ENCODE measurements around the gene NUP210L.

DNA sequence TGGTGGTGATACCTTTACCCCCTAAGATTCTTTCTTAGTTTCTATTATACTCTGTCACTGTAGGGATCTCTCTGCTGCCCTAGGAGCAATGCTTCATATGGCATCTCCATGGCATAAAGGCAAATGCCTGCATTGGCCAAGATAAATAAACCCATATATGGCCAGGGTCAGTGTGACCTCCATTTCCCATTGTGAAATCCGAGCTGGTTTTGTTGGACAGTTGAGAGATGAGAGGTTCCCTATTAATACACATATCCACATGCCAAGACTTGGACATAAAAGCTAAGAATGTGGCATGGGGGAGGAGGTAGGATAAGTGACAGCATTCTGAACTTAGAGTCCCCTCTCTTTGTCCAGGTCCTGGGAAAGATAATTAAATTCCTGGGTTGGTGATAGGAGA, 35.7 kb upstream of the NUP210L start:
- TF ChIP-seq, protein P1, sequence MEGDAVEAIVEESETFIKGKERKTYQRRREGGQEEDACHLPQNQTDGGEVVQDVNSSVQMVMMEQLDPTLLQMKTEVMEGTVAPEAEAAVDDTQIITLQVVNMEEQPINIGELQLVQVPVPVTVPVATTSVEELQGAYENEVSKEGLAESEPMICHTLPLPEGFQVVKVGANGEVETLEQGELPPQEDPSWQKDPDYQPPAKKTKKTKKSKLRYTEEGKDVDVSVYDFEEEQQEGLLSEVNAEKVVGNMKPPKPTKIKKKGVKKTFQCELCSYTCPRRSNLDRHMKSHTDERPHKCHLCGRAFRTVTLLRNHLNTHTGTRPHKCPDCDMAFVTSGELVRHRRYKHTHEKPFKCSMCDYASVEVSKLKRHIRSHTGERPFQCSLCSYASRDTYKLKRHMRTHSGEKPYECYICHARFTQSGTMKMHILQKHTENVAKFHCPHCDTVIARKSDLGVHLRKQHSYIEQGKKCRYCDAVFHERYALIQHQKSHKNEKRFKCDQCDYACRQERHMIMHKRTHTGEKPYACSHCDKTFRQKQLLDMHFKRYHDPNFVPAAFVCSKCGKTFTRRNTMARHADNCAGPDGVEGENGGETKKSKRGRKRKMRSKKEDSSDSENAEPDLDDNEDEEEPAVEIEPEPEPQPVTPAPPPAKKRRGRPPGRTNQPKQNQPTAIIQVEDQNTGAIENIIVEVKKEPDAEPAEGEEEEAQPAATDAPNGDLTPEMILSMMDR (conservative IDR thresholded peaks at IDR 0.05; ENCODE audit: low read length): no peak
- TF ChIP-seq EZH2phosphoT487 (IDR thresholded peaks at IDR 0.05; ENCODE audit: borderline replicate concordance): no peak
